Measurements from ENCODE around the gene PDLIM4.

Gene PDLIM4

GRCh38 chr5:132253008-132253441, 4.5 kb upstream of the PDLIM4 start:
- peaks cover 0 to 8% of the 10 kb centered on the region in 2 donors for H3K4me1 ChIP-seq (ENCODE audit: control insufficient read depth in 2 of 2, insufficient read depth in 2 of 2, low read length in 2 of 2)
- no peaks in the 10 kb centered on the region for H3K9me3 ChIP-seq (ENCODE audit: control insufficient read depth in 2 of 2, low read length in 2 of 2)
- no peak overlapping the region for H3K9ac ChIP-seq (ENCODE audit: low read depth in 1 of 2, low read length in 2 of 2)
- H3K4me3 ChIP-seq (ENCODE audit: low read length in 2 of 2): no peak overlapping the region
- no peak overlapping the region for H3K27ac ChIP-seq (ENCODE audit: low read depth in 2 of 2, low read length in 2 of 2)
- H3K27me3 ChIP-seq (ENCODE audit: control insufficient read depth in 2 of 2, insufficient read depth in 2 of 2, low read length in 2 of 2): no peaks in the 10 kb centered on the region
- no peaks in the 10 kb centered on the region for H3K36me3 ChIP-seq (ENCODE audit: control insufficient read depth in 2 of 2, insufficient read depth in 2 of 2, low read length in 2 of 2)

DNA sequence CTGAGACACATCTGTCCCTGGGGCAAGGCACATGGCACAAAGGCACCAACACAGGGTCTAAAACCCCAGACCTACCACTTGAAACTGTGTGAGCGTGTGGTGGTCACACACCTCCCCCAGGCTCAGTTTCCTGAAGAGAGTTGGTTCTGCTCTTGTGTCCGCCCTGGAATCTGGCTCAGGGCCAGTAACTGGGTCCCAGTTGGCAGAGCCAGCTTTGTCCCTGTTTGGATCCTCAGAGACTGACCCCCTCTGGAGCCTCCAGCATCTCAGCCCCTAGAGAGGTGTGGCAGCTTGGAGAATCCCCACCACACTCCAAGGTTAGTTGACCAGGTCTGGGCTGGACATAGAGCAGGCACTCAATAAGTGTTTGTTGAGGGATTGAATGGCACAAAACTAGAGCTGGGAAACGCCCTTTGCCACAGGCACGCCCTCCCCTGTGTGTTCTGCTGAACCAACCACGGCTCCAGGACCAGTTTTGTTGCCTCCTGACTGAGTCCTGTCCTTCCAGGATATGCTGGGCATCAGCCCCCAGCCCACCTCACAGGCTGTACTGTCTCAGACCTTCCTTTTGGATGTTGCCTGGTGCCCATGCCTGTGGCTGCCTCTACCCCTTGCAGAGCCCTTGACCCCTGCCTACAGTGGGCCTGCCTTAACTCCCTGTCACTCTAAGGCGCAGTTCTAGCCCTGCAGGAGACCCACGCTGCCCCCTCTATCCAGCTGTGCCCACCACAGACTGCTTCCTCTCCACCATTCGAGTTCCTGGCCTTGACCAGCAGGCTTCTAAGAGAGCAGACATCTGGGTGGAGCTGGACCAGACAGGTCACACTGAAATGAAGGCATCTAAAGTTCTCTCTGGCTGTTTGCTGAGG, 3.8 kb upstream of the PDLIM4 start:
- Histone ChIP-seq H3K4me1 (ENCODE audit: control insufficient read depth in 2 of 2, insufficient read depth in 2 of 2, low read length in 2 of 2) (peaks cover 0 to 8% of the 10 kb centered on the region in 2 donors), H3K9me3 (ENCODE audit: control insufficient read depth in 2 of 2, low read length in 2 of 2) (no peaks in the 10 kb centered on the region), H3K27me3 (ENCODE audit: control insufficient read depth in 2 of 2, insufficient read depth in 2 of 2, low read length in 2 of 2) (no peaks in the 10 kb centered on the region), H3K36me3 (ENCODE audit: control insufficient read depth in 2 of 2, insufficient read depth in 2 of 2, low read length in 2 of 2) (no peaks in the 10 kb centered on the region), H3K9ac (ENCODE audit: low read depth in 1 of 2, low read length in 2 of 2) (no peak overlapping the region), H3K4me3 (ENCODE audit: low read length in 2 of 2) (no peak overlapping the region), H3K27ac (ENCODE audit: low read depth in 2 of 2, low read length in 2 of 2) (no peak overlapping the region)

DNA sequence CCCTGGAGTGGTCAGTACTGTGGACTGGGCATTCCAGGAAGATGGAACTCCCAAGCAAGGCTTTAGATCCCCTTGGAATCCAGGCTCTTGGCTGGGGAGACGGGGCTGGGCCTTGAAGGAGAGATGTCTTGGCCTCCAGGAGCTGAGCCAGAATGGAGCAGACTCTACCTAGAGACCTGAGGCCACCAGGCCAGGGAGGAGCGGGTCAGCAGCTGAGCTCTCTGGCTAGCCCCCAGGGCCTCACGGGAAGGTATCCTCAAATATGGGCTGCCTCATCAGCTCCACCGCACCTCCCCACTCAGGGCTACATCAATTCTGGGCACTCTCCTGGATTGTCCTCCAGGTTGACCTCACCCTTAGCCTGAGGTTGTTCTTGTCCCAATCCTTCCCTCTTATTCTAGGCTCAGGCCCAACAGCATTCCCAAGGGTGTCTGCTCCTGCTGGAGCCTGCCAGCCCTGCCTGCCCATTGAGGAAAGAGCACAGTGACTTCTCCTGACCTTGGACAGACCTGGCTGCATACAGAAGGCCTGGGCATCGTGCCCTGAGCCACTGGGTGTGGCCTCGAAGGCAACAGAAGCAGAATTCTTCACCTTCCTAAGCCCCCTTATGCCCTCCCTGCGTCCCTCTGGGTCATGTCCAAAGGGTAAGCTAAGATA, 3.0 kb upstream of the PDLIM4 start:
- no peaks in the 10 kb centered on the region for H3K9me3 ChIP-seq (ENCODE audit: control insufficient read depth in 2 of 2, low read length in 2 of 2)

GRCh38 chr5:132256086-132256782, 1.3 kb upstream of the PDLIM4 start:
- no peaks in the 10 kb centered on the region for H3K9me3 ChIP-seq (ENCODE audit: control insufficient read depth in 2 of 2, low read length in 2 of 2)
- H3K27me3 ChIP-seq (ENCODE audit: control insufficient read depth in 2 of 2, insufficient read depth in 2 of 2, low read length in 2 of 2): no peaks in the 10 kb centered on the region
- H3K36me3 ChIP-seq (ENCODE audit: control insufficient read depth in 2 of 2, insufficient read depth in 2 of 2, low read length in 2 of 2): no peaks in the 10 kb centered on the region
- no peak overlapping the region for H3K4me3 ChIP-seq (ENCODE audit: low read length in 2 of 2)
- H3K27ac ChIP-seq (ENCODE audit: low read depth in 2 of 2, low read length in 2 of 2): no peak overlapping the region
- peaks cover 4 to 13% of the 10 kb centered on the region in 2 donors for H3K4me1 ChIP-seq (ENCODE audit: control insufficient read depth in 2 of 2, insufficient read depth in 2 of 2, low read length in 2 of 2)
- H3K9ac ChIP-seq (ENCODE audit: low read depth in 1 of 2, low read length in 2 of 2): no peak overlapping the region

More for the DNA sequence above, 3.0 kb upstream of the PDLIM4 start:
- no peak overlapping the region for H3K9ac ChIP-seq (ENCODE audit: low read depth in 1 of 2, low read length in 2 of 2)
- no peak overlapping the region for H3K27ac ChIP-seq (ENCODE audit: low read depth in 2 of 2, low read length in 2 of 2)
- H3K27me3 ChIP-seq (ENCODE audit: control insufficient read depth in 2 of 2, insufficient read depth in 2 of 2, low read length in 2 of 2): no peaks in the 10 kb centered on the region
- peaks cover 0 to 8% of the 10 kb centered on the region in 2 donors for H3K4me1 ChIP-seq (ENCODE audit: control insufficient read depth in 2 of 2, insufficient read depth in 2 of 2, low read length in 2 of 2)
- H3K4me3 ChIP-seq (ENCODE audit: low read length in 2 of 2): no peak overlapping the region
- H3K36me3 ChIP-seq (ENCODE audit: control insufficient read depth in 2 of 2, insufficient read depth in 2 of 2, low read length in 2 of 2): no peaks in the 10 kb centered on the region

GRCh38 chr5:132256783-132257130, 739 bp upstream of the PDLIM4 start:
- H3K36me3 ChIP-seq (ENCODE audit: control insufficient read depth in 2 of 2, insufficient read depth in 2 of 2, low read length in 2 of 2): no peaks in the 10 kb centered on the region
- peak overlapping the region; percentile 49 to 59 for H3K27ac ChIP-seq (ENCODE audit: low read depth in 2 of 2, low read length in 2 of 2)
- H3K4me3 ChIP-seq (ENCODE audit: low read length in 2 of 2): no peak overlapping the region
- no peaks in the 10 kb centered on the region for H3K27me3 ChIP-seq (ENCODE audit: control insufficient read depth in 2 of 2, insufficient read depth in 2 of 2, low read length in 2 of 2)
- peaks cover 4 to 13% of the 10 kb centered on the region in 2 donors for H3K4me1 ChIP-seq (ENCODE audit: control insufficient read depth in 2 of 2, insufficient read depth in 2 of 2, low read length in 2 of 2)
- H3K9ac ChIP-seq (ENCODE audit: low read depth in 1 of 2, low read length in 2 of 2): peak overlapping the region; percentile 17 to 44
- H3K9me3 ChIP-seq (ENCODE audit: control insufficient read depth in 2 of 2, low read length in 2 of 2): no peaks in the 10 kb centered on the region

DNA sequence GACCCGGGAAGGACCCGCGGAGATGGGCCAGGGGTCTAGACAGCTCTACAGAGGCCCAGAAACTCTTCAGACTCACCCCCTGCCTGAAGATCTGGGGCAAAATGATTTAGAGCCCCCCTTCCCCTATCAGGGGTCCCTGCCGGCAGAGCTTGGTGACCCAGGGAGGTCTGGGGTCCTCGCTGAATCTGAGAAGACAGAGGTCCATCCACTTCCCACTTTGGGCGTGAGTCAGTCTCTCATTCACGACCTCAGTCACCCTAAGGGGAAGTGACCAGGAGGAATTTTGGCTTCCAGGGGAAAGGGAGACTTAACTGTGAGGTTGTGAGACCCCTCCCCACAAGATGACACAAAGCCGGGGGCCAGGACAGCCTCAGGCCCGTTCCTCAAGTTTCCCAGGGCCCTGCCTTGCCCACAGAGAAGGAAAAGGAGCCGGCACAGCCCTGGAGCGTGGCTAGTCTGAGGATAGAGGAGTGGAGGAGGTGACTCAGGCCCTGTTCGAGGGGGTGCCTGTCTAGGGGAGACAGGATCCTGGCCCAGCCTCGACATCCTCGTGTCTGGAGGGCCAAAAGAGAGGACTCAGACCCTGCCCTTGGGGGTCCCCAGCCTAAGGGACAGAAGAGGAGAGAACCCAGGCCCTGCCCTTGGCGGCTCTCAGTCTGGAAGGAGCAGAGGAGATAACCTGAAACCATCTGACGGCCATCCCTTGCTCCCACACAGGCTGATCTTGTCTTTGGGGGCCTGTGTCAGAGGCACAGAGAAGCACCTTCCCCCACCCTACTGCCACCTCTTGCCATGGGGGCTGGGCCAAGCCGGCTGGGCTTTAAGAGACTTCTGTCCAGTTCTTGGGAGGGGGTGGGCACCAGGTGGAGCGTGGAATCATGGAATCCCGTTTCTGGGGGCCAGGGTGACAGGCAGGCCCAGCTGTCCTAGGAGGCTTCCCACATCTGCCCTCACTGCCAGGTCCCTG, 889 bp downstream of the PDLIM4 start:
- H3K4me1 ChIP-seq (ENCODE audit: control insufficient read depth in 2 of 2, insufficient read depth in 2 of 2, low read length in 2 of 2): peaks cover 4 to 11% of the 10 kb centered on the region in 2 donors
- peak overlapping the region in 1 of 2 donors; percentile 63 for H3K4me3 ChIP-seq (ENCODE audit: low read length in 2 of 2)
- H3K36me3 ChIP-seq (ENCODE audit: control insufficient read depth in 2 of 2, insufficient read depth in 2 of 2, low read length in 2 of 2): no peaks in the 10 kb centered on the region
- H3K27me3 ChIP-seq (ENCODE audit: control insufficient read depth in 2 of 2, insufficient read depth in 2 of 2, low read length in 2 of 2): no peaks in the 10 kb centered on the region
- H3K9ac ChIP-seq (ENCODE audit: low read depth in 1 of 2, low read length in 2 of 2): peak overlapping the region; percentile 64 to 67
- H3K27ac ChIP-seq (ENCODE audit: low read depth in 2 of 2, low read length in 2 of 2): peak overlapping the region; percentile 81 to 86
- no peaks in the 10 kb centered on the region for H3K9me3 ChIP-seq (ENCODE audit: control insufficient read depth in 2 of 2, low read length in 2 of 2)

DNA sequence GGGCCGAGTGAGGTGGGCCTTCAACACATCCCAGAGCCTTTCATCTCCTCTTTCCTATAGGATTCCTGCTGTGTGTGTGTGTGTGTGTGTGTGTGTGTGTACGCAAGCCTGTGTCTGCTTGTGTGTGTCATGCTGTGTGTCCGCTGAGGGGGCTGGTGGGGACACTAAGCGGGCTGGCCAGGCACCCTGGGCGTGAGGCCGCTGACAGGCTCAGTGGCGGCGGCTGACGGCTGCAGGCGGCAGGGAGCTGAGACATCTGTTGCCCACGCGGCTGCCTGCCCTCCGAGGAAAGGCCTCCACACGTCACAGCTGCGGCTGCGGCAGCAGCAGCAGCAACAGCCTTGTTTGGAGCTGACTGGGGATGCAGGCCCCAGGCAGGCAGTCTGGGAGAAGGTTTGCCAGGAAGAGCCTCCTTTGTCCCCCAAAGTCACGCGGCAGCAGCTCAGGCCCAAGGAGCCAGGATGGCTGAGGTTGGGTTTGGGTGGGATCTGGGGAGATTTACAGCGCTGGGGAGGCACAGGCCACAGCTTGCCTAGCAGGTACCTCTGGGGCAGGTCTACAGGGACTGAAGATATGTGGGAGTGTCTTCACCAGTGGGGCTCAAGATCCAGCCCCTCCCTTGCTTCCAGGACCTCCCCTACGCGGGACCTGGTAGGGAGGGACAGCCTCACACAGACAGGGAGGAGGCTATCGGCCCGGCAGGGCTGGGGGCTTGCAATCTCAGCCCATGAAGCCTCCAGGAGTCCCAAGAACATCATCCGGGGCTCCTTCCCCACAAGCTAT, 1.8 kb downstream of the PDLIM4 start:
- H3K4me1 ChIP-seq (ENCODE audit: control insufficient read depth in 2 of 2, insufficient read depth in 2 of 2, low read length in 2 of 2): peaks cover 4 to 14% of the 10 kb centered on the region in 2 donors
- H3K27me3 ChIP-seq (ENCODE audit: control insufficient read depth in 2 of 2, insufficient read depth in 2 of 2, low read length in 2 of 2): no peaks in the 10 kb centered on the region
- H3K4me3 ChIP-seq (ENCODE audit: low read length in 2 of 2): peak overlapping the region; percentile 12 to 63

GRCh38 chr5:132260051-132260450, 2.6 kb downstream of the PDLIM4 start:
- H3K27me3 ChIP-seq (ENCODE audit: control insufficient read depth in 2 of 2, insufficient read depth in 2 of 2, low read length in 2 of 2): no peaks in the 10 kb centered on the region
- peaks cover 7 to 20% of the 10 kb centered on the region in 2 donors for H3K4me1 ChIP-seq (ENCODE audit: control insufficient read depth in 2 of 2, insufficient read depth in 2 of 2, low read length in 2 of 2)
- H3K27ac ChIP-seq (ENCODE audit: low read depth in 2 of 2, low read length in 2 of 2): peak overlapping the region; percentile 81 to 86
- H3K4me3 ChIP-seq (ENCODE audit: low read length in 2 of 2): peak overlapping the region in 1 of 2 donors; percentile 34
- peak overlapping the region in 1 of 2 donors; percentile 67 for H3K9ac ChIP-seq (ENCODE audit: low read depth in 1 of 2, low read length in 2 of 2)
- H3K36me3 ChIP-seq (ENCODE audit: control insufficient read depth in 2 of 2, insufficient read depth in 2 of 2, low read length in 2 of 2): no peaks in the 10 kb centered on the region
- H3K9me3 ChIP-seq (ENCODE audit: control insufficient read depth in 2 of 2, low read length in 2 of 2): no peaks in the 10 kb centered on the region

More for the DNA sequence above, 1.8 kb downstream of the PDLIM4 start:
- peak overlapping the region; percentile 64 to 67 for H3K9ac ChIP-seq (ENCODE audit: low read depth in 1 of 2, low read length in 2 of 2)
- no peaks in the 10 kb centered on the region for H3K36me3 ChIP-seq (ENCODE audit: control insufficient read depth in 2 of 2, insufficient read depth in 2 of 2, low read length in 2 of 2)
- peak overlapping the region; percentile 81 to 86 for H3K27ac ChIP-seq (ENCODE audit: low read depth in 2 of 2, low read length in 2 of 2)
- H3K9me3 ChIP-seq (ENCODE audit: control insufficient read depth in 2 of 2, low read length in 2 of 2): no peaks in the 10 kb centered on the region

Data from mucosa of rectum (tissue), 2 donors.